Measurements from ENCODE around the gene AKT3. TPM values are rescaled to one million over a fixed set of nuclear protein-coding genes. Genes with fewer than 3 reads are reported as not detected.

Gene AKT3
- total RNA-seq, 2 experiments from 2014 or later, result 38.2 to 41.4 TPM

- Mint-ChIP-seq H3K9me3 (no peaks in the 10 kb centered on the region), H3K4me1 (peaks cover under 1% of the 10 kb centered on the region), H3K27ac (no peak overlapping the region), H3K36me3 (ENCODE audit: low read depth) (peaks cover 22% of the 10 kb centered on the region), H3K4me3 (no peak overlapping the region), H3K27me3 (no peaks in the 10 kb centered on the region)
- no peak for DNase-seq
- ChIA-PET POLR2A (no interaction called here), CTCF (no interaction called here)
These were observed 349.0 kb downstream of the AKT3 start for GRCh38 chr1:243501002-243501401.

- no peak for DNase-seq
- H3K4me3 Mint-ChIP-seq, result no peak overlapping the region
- no peaks in the 10 kb centered on the region for H3K27me3 Mint-ChIP-seq
- no peaks in the 10 kb centered on the region for H3K9me3 Mint-ChIP-seq
- peaks cover 22% of the 10 kb centered on the region for H3K36me3 Mint-ChIP-seq (ENCODE audit: low read depth)
- no peak overlapping the region for H3K27ac Mint-ChIP-seq
- H3K4me1 Mint-ChIP-seq, result peaks cover 2% of the 10 kb centered on the region
- ChIA-PET CTCF (no interaction called here), POLR2A (no interaction called here)
These were observed 349.5 kb downstream of the AKT3 start for GRCh38 chr1:243500512-243500911.

- H3K4me1 Mint-ChIP-seq, result peaks cover 2% of the 10 kb centered on the region
- no peaks in the 10 kb centered on the region for H3K27me3 Mint-ChIP-seq
- POLR2A ChIA-PET, result no interaction called here
- H3K9me3 Mint-ChIP-seq, result no peaks in the 10 kb centered on the region
- no peak for DNase-seq
- H3K4me3 Mint-ChIP-seq, result no peak overlapping the region
- CTCF ChIA-PET, result interaction anchor here (1.5 kb wide), 1 partner anchor 7 kb away, joined by 3 read pairs; no protein-coding TSS in a partner anchor
- no peak overlapping the region for H3K27ac Mint-ChIP-seq
- peaks cover 22% of the 10 kb centered on the region for H3K36me3 Mint-ChIP-seq (ENCODE audit: low read depth)
These were observed 350.3 kb downstream of the AKT3 start for GRCh38 chr1:243499711-243500110.

- Mint-ChIP-seq H3K9me3 (no peaks in the 10 kb centered on the region), H3K4me1 (peaks cover 2% of the 10 kb centered on the region), H3K27me3 (no peaks in the 10 kb centered on the region), H3K36me3 (ENCODE audit: low read depth) (peaks cover 22% of the 10 kb centered on the region), H3K27ac (no peak overlapping the region), H3K4me3 (no peak overlapping the region)
- POLR2A ChIA-PET, result no interaction called here
- no peak for DNase-seq
- CTCF ChIA-PET, result interaction anchor here (1.5 kb wide), 1 partner anchor 8 kb away, joined by 3 read pairs; no protein-coding TSS in a partner anchor
These were observed 350.8 kb downstream of the AKT3 start for GRCh38 chr1:243499248-243499647.

GRCh38 chr1:243497939-243498681 lies 351.9 kb downstream of the AKT3 start:
- Mint-ChIP-seq H3K27me3 (no peaks in the 10 kb centered on the region), H3K4me3 (no peak overlapping the region), H3K9me3 (no peaks in the 10 kb centered on the region), H3K27ac (no peak overlapping the region), H3K4me1 (peaks cover 2% of the 10 kb centered on the region), H3K36me3 (ENCODE audit: low read depth) (peaks cover 17% of the 10 kb centered on the region)
- ChIA-PET POLR2A (no interaction called here), CTCF (interaction anchor here (1.5 kb wide), 1 partner anchor 9 kb away, joined by 3 read pairs; no protein-coding TSS in a partner anchor)
- DNase-seq, result no peak

- Mint-ChIP-seq H3K4me3 (no peak overlapping the region), H3K36me3 (ENCODE audit: low read depth) (peaks cover 11% of the 10 kb centered on the region), H3K27me3 (no peaks in the 10 kb centered on the region), H3K27ac (no peak overlapping the region), H3K4me1 (peaks cover 2% of the 10 kb centered on the region), H3K9me3 (no peaks in the 10 kb centered on the region)
- CTCF ChIA-PET, result no interaction called here
- POLR2A ChIA-PET, result no interaction called here
- no peak for DNase-seq
These were observed 353.2 kb downstream of the AKT3 start for GRCh38 chr1:243496806-243497205.

- H3K9me3 Mint-ChIP-seq, result no peaks in the 10 kb centered on the region
- H3K27me3 Mint-ChIP-seq, result no peaks in the 10 kb centered on the region
- H3K27ac Mint-ChIP-seq, result no peak overlapping the region
- peaks cover 2% of the 10 kb centered on the region for H3K4me1 Mint-ChIP-seq
- peaks cover 11% of the 10 kb centered on the region for H3K36me3 Mint-ChIP-seq (ENCODE audit: low read depth)
- ChIA-PET POLR2A (no interaction called here), CTCF (no interaction called here)
- no peak overlapping the region for H3K4me3 Mint-ChIP-seq
- no peak for DNase-seq
These were observed 353.8 kb downstream of the AKT3 start for GRCh38 chr1:243496187-243496646.

GRCh38 chr1:243495442-243496186 lies 354.4 kb downstream of the AKT3 start:
- peaks cover 8% of the 10 kb centered on the region for H3K36me3 Mint-ChIP-seq (ENCODE audit: low read depth)
- H3K27ac Mint-ChIP-seq, result no peak overlapping the region
- POLR2A ChIA-PET, result no interaction called here
- H3K9me3 Mint-ChIP-seq, result no peaks in the 10 kb centered on the region
- DNase-seq, result no peak
- H3K4me1 Mint-ChIP-seq, result peaks cover 2% of the 10 kb centered on the region
- H3K4me3 Mint-ChIP-seq, result no peak overlapping the region
- no peaks in the 10 kb centered on the region for H3K27me3 Mint-ChIP-seq
- CTCF ChIA-PET, result no interaction called here

- no peaks in the 10 kb centered on the region for H3K27me3 Mint-ChIP-seq
- H3K27ac Mint-ChIP-seq, result no peak overlapping the region
- no peak for DNase-seq
- peaks cover 2% of the 10 kb centered on the region for H3K4me1 Mint-ChIP-seq
- peaks cover 8% of the 10 kb centered on the region for H3K36me3 Mint-ChIP-seq (ENCODE audit: low read depth)
- ChIA-PET CTCF (no interaction called here), POLR2A (no interaction called here)
- H3K9me3 Mint-ChIP-seq, result no peaks in the 10 kb centered on the region
- H3K4me3 Mint-ChIP-seq, result no peak overlapping the region
These were observed 355.2 kb downstream of the AKT3 start for GRCh38 chr1:243494741-243495431.

- Mint-ChIP-seq H3K4me1 (peaks cover 2% of the 10 kb centered on the region), H3K27me3 (no peaks in the 10 kb centered on the region), H3K9me3 (no peaks in the 10 kb centered on the region), H3K36me3 (ENCODE audit: low read depth) (peaks cover 8% of the 10 kb centered on the region), H3K27ac (no peak overlapping the region), H3K4me3 (no peak overlapping the region)
- CTCF ChIA-PET, result no interaction called here
- POLR2A ChIA-PET, result no interaction called here
- no peak for DNase-seq
These were observed 356.6 kb downstream of the AKT3 start for GRCh38 chr1:243493156-243494129.

GRCh38 chr1:243490748-243491686 lies 359.0 kb downstream of the AKT3 start:
- Mint-ChIP-seq H3K27me3 (no peaks in the 10 kb centered on the region), H3K9me3 (no peaks in the 10 kb centered on the region), H3K4me1 (peaks cover 2% of the 10 kb centered on the region), H3K27ac (no peak overlapping the region), H3K4me3 (no peak overlapping the region), H3K36me3 (ENCODE audit: low read depth) (peaks cover under 1% of the 10 kb centered on the region)
- no peak for DNase-seq
- POLR2A ChIA-PET, result no interaction called here
- CTCF ChIA-PET, result no interaction called here
